GM19395 (cell line): ENCODE data around the gene OR52E5.

Experiments used
- ATAC-seq: cut with Tn5 transposase; IDR thresholded peaks from one replicate; pipeline ENCODE4 v1.9.1; 2021; ENCODE audit warnings: mild to moderate bottlenecking, moderate library complexity; ENCODE audit not compliant: unreplicated experiment

OR52E5 gene

GRCh38 chr11:5892908-5893307 lies at the start of gene OR52E5:
OR52E5 (plus strand) TSS chr11:5893208; CDS start chr11:5900777, 7,569 bp downstream.
- ATAC-seq: no peak

GRCh38 chr11:5846701-5847100 lies 46.3 kb upstream of the OR52E5 start:
- ATAC-seq: no peak

- no peak for ATAC-seq
Observed at GRCh38 chr11:5847711-5848110, 45.3 kb upstream of the OR52E5 start.

- ATAC-seq: no peak
Observed at GRCh38 chr11:5851002-5851401, 42.0 kb upstream of the OR52E5 start.

- no peak for ATAC-seq
Observed at GRCh38 chr11:5857590-5857989, 35.4 kb upstream of the OR52E5 start, which contains the start of gene OR52E8. OR52E8 (minus strand) TSS chr11:5857690; CDS start chr11:5857690, 0 bp downstream.

- ATAC-seq: no peak
Observed at GRCh38 chr11:5865826-5866225, 27.2 kb upstream of the OR52E5 start.

GRCh38 chr11:5878564-5878963 lies 14.4 kb upstream of the OR52E5 start:
- no peak for ATAC-seq

- no peak for ATAC-seq
Observed at GRCh38 chr11:5880329-5880728, 12.7 kb upstream of the OR52E5 start, which contains the start of gene OR52E4. OR52E4 (plus strand) TSS chr11:5880629; CDS start chr11:5884293, 3,664 bp downstream.

- no peak for ATAC-seq
Observed at GRCh38 chr11:5881756-5882155, 11.3 kb upstream of the OR52E5 start.

GRCh38 chr11:5887172-5887571 lies 5.8 kb upstream of the OR52E5 start:
- no peak for ATAC-seq

- no peak for ATAC-seq
Observed at GRCh38 chr11:5887661-5888060, 5.3 kb upstream of the OR52E5 start.

- ATAC-seq: no peak
Observed at GRCh38 chr11:5891216-5891800, 1.7 kb upstream of the OR52E5 start.

GRCh38 chr11:5899534-5899933 lies 6.5 kb downstream of the OR52E5 start:
- ATAC-seq: no peak

GRCh38 chr11:5910540-5910939 lies 17.5 kb downstream of the OR52E5 start:
- no peak for ATAC-seq

GRCh38 chr11:5922749-5923426 lies 29.9 kb downstream of the OR52E5 start:
- peak; percentile 79 for ATAC-seq

- peak; percentile 54 for ATAC-seq
Observed at GRCh38 chr11:5923427-5923776, 30.4 kb downstream of the OR52E5 start.

- peak; percentile 29 for ATAC-seq
Observed at GRCh38 chr11:5923794-5924193, 30.8 kb downstream of the OR52E5 start.

- ATAC-seq: no peak
Observed at GRCh38 chr11:5928271-5928670, 35.3 kb downstream of the OR52E5 start.

- no peak for ATAC-seq
Observed at GRCh38 chr11:5928811-5929210, 35.8 kb downstream of the OR52E5 start.

GRCh38 chr11:5929571-5930368 lies 36.8 kb downstream of the OR52E5 start:
- ATAC-seq: no peak

- ATAC-seq: no peak
Observed at GRCh38 chr11:5930614-5931013, 37.6 kb downstream of the OR52E5 start.

- ATAC-seq: no peak
Observed at GRCh38 chr11:5931061-5931460, 38.1 kb downstream of the OR52E5 start.
